Natural killer cell (primary cell): Measurements from ENCODE around the gene CPSF2. TPM values are rescaled to one million over a fixed set of nuclear protein-coding genes. Genes with fewer than 3 reads are reported as not detected.

Experiments used
- ATAC-seq, 3 donors: fragments of 150-1000 bp in 2 of 3; fragments of 200-7000 bp in 1 of 3; cut with Tn5 transposase; 1 replicate in 1 of 3; 2 replicates in 2 of 3; pipeline ENCODE4 v1.10.0; 2021; ENCODE audit warnings: mild to moderate bottlenecking in 2 of 3, moderate library complexity in 2 of 3
- DNase-seq, 2 donors: peaks; one replicate each; pipeline versions ENCODE4 v3.0.0 to v3.0.0-alpha.2; 2013 to 2021; ENCODE audit warnings: mixed read lengths in 1 of 2
- H3K27ac ChIP-seq: one replicate; pipeline ENCODE4 v1.5.1; 2013; ENCODE audit warnings: mild to moderate bottlenecking, low read length
- H3K27me3 ChIP-seq: one replicate; pipeline ENCODE4 v1.6.1; 2013; ENCODE audit warnings: low read length; ENCODE audit not compliant: control insufficient read depth, insufficient read depth
- H3K36me3 ChIP-seq: one replicate; pipeline ENCODE4 v1.6.1; 2013; ENCODE audit warnings: low read length; ENCODE audit not compliant: control insufficient read depth, insufficient read depth
- H3K4me1 ChIP-seq: one replicate; pipeline ENCODE4 v1.6.1; 2013; ENCODE audit warnings: low read length; ENCODE audit not compliant: control insufficient read depth, insufficient read depth
- H3K4me3 ChIP-seq: one replicate; pipeline ENCODE4 v1.5.1; 2013; ENCODE audit warnings: low read length
- H3K9me3 ChIP-seq: one replicate; pipeline ENCODE4 v1.6.1; 2013; ENCODE audit warnings: low read length; ENCODE audit not compliant: control insufficient read depth, insufficient read depth
- H3K27ac Mint-ChIP-seq, 2 donors: one replicate each; pipeline ENCODE4 v1.8.0; 2022; ENCODE audit warnings: mild to moderate bottlenecking in 2 of 2, mixed read lengths in 2 of 2, moderate library complexity in 1 of 2
- H3K27me3 Mint-ChIP-seq, 2 donors: one replicate each; pipeline ENCODE4 v1.8.0; 2022; ENCODE audit warnings: low read depth in 2 of 2, mixed read lengths in 2 of 2
- H3K36me3 Mint-ChIP-seq: one replicate; pipeline ENCODE4 v1.8.0; 2022; ENCODE audit warnings: mixed read lengths
- H3K4me1 Mint-ChIP-seq, 2 donors: one replicate each; pipeline ENCODE4 v1.8.0; 2022; ENCODE audit warnings: mixed read lengths in 2 of 2
- H3K4me3 Mint-ChIP-seq: one replicate; pipeline ENCODE4 v1.8.0; 2022; ENCODE audit warnings: mild to moderate bottlenecking, moderate library complexity, mixed read lengths
- H3K9me3 Mint-ChIP-seq, 2 donors: one replicate each; pipeline ENCODE4 v1.8.0; 2022; ENCODE audit warnings: mixed read lengths in 2 of 2
- CTCF ChIP-seq: fragments of 200-600 bp; IDR thresholded peaks from one replicate; pipeline ENCODE4 v1.8.0; 2022; ENCODE audit warnings: antibody characterized with exemption
- WGBS: methylation state at CpG from one replicate; pipeline ENCODE4 v1.1.7; 2013; ENCODE audit warnings: missing lambda C conversion rate; ENCODE audit not compliant: insufficient coverage; 5-methylcytosine and 5-hydroxymethylcytosine counted together
- intact Hi-C: fragments of 100-400 bp; cut with micrococcal nuclease; formaldehyde crosslinking; loops from one replicate; pipeline ENCODE4 v1.14.2; 2022
- total RNA-seq, 4 donors: library from RNA; stranded (reverse); fragments of 120-200 nt in 1 of 4; gene quantifications; one replicate each; pipeline versions ENCODE4 v1.2.3 to v1.2.4, GENCODE V29; 2013 to 2022

Gene CPSF2
- total RNA-seq, 3 donors from 2014 or later (not counting 1 experiment from before 2014, with no cell fraction given), result 24.2 to 39.8 (median 28.6) TPM

- Mint-ChIP-seq H3K36me3 (no peaks in the 10 kb centered on the region), H3K27ac (peak overlapping the region; percentile 88 to 91), H3K4me1 (peaks cover 18 to 22% of the 10 kb centered on the region in 2 donors), H3K4me3 (peak overlapping the region; percentile 99), H3K27me3 (no peaks in the 10 kb centered on the region), H3K9me3 (no peaks in the 10 kb centered on the region)
- H3K9me3 ChIP-seq, result no peaks in the 10 kb centered on the region
- H3K4me1 ChIP-seq, result peaks cover 17% of the 10 kb centered on the region
- H3K36me3 ChIP-seq, result no peaks in the 10 kb centered on the region
- intact Hi-C loops, result loop anchor here (1.0 to 10.0 kb wide), 3 partner anchors 15 to 451 kb away; partner anchors contain the start of genes CPSF2, NDUFB1 and TRIP11
- ATAC-seq (peak in 1 of 3 donors; percentile 2), DNase-seq (peak; percentile 19 to 53)
- no peak for TF ChIP-seq CTCF
- WGBS, result 0% methylated on average over 10 of the region's 10 CpGs
- peak overlapping the region; percentile 76 for H3K4me3 ChIP-seq
- H3K27ac ChIP-seq, result peak overlapping the region; percentile 70
- no peaks in the 10 kb centered on the region for H3K27me3 ChIP-seq
Measured at GRCh38 chr14:92105893-92106142, 16.0 kb upstream of the CPSF2 start.

GRCh38 chr14:92106143-92106926 is 15.4 kb upstream of the CPSF2 start, which contains the start of gene ATXN3:
Gene ATXN3 (minus strand): TSS chr14:92106582. CDS start chr14:92106552, 30 bp downstream.
- Mint-ChIP-seq H3K27me3 (no peaks in the 10 kb centered on the region), H3K27ac (peak within 1 kb of the TSS; percentile 88 to 91), H3K4me3 (peak within 1 kb of the TSS; percentile 99), H3K4me1 (peaks cover 18 to 22% of the 10 kb centered on the region in 2 donors), H3K36me3 (no peaks in the 10 kb centered on the region), H3K9me3 (no peaks in the 10 kb centered on the region)
- Histone ChIP-seq H3K36me3 (no peaks in the 10 kb centered on the region), H3K4me3 (peak within 1 kb of the TSS; percentile 76), H3K9me3 (no peaks in the 10 kb centered on the region), H3K27ac (peak within 1 kb of the TSS; percentile 70), H3K4me1 (peaks cover 17% of the 10 kb centered on the region), H3K27me3 (no peaks in the 10 kb centered on the region)
- ATAC-seq, result peak; percentile 91 to 98 (median 96)
- 0% methylated on average over 60 of the region's 66 CpGs for WGBS
- peak; percentile 86 to 99 for DNase-seq
- TF ChIP-seq CTCF, result peak; percentile 74
- intact Hi-C loops, result loop anchor here (1.0 to 10.0 kb wide), 3 partner anchors 14 to 452 kb away; partner anchors contain the start of genes CPSF2, NDUFB1 and TRIP11

- WGBS, result 45% methylated on average over 11 of the region's 11 CpGs
Measured at GRCh38 chr14:92108345-92109254, 13.2 kb upstream of the CPSF2 start.

More at GRCh38 chr14:92108345-92109254, 13.2 kb upstream of the CPSF2 start:
- Mint-ChIP-seq H3K27me3 (no peaks in the 10 kb centered on the region), H3K9me3 (no peaks in the 10 kb centered on the region), H3K36me3 (no peaks in the 10 kb centered on the region), H3K4me3 (no peak overlapping the region), H3K27ac (no peak overlapping the region), H3K4me1 (peaks cover 13 to 16% of the 10 kb centered on the region in 2 donors)
- no peak overlapping the region for H3K27ac ChIP-seq
- H3K4me1 ChIP-seq, result peaks cover 17% of the 10 kb centered on the region
- H3K4me3 ChIP-seq, result no peak overlapping the region
- intact Hi-C loops, result loop anchor here (10.0 kb wide), 1 partner anchor 454 kb away; no protein-coding TSS in a partner anchor
- TF ChIP-seq CTCF, result no peak
- no peaks in the 10 kb centered on the region for H3K9me3 ChIP-seq
- ATAC-seq (no peak), DNase-seq (peak in 1 of 2 donors; percentile 61)
- no peaks in the 10 kb centered on the region for H3K27me3 ChIP-seq
- no peaks in the 10 kb centered on the region for H3K36me3 ChIP-seq
